Cardiac muscle cell (in vitro differentiated cells and primary cell): Measurements from ENCODE around the gene ATP2B2. TPM values are rescaled to one million over a fixed set of nuclear protein-coding genes. Genes with fewer than 3 reads are reported as not detected.

Experiments used
- DNase-seq, 2 donors: peaks; one replicate each; pipeline versions ENCODE4 v3.0.0 to v3.0.0-alpha.2; 2010 to 2017; ENCODE audit warnings: low read depth in 1 of 2, low spot score in 1 of 2
- H3K27ac ChIP-seq: fragments of 200-600 bp; sonication (generic); 2 replicates; pipeline ENCODE4 v1.5.1; 2016
- H3K27me3 ChIP-seq: fragments of 200-600 bp; sonication (generic); 2 replicates; pipeline ENCODE4 v1.6.0; 2016; ENCODE audit warnings: control low read depth
- H3K36me3 ChIP-seq: fragments of 200-600 bp; sonication (generic); 2 replicates; pipeline ENCODE4 v1.5.1; 2016; ENCODE audit warnings: control low read depth
- H3K4me1 ChIP-seq: fragments of 200-600 bp; sonication (generic); 2 replicates; pipeline ENCODE4 v1.8.1; 2017; ENCODE audit warnings: low read depth, mild to moderate bottlenecking, mixed run types
- H3K4me3 ChIP-seq: fragments of 200-600 bp; sonication (generic); 2 replicates; pipeline ENCODE4 v1.5.1; 2016; ENCODE audit warnings: mild to moderate bottlenecking
- H3K9me3 ChIP-seq: fragments of 200-600 bp; sonication (generic); 2 replicates; pipeline ENCODE4 v1.5.1; 2017; ENCODE audit warnings: low read depth, mild to moderate bottlenecking, control low read depth
- polyA plus RNA-seq: library from polyadenylated mRNA; unstranded; fragments of >200 nt; fragmentation: Nextera tagmentation; extraction: Ambion mirVana; gene quantifications from 2 replicates; pipeline ENCODE4 v1.2.1, GENCODE V29; 2016
- total RNA-seq: library from RNA; depleted of rRNA; stranded (reverse); fragments of >200 nt; gene quantifications from 2 replicates; pipeline ENCODE4 v1.2.3, GENCODE V29; 2016
- TF ChIP-seq, protein P1 (sequence below): IDR thresholded peaks from 2 replicates; pipeline ENCODE4 v1.5.1; 2012; ENCODE audit warnings: low read depth, mild to moderate bottlenecking, low read length

The ATP2B2 gene
- total and polyA plus RNA-seq, 2 experiments from 2014 or later: 0.22 to 0.77 TPM

DNA sequence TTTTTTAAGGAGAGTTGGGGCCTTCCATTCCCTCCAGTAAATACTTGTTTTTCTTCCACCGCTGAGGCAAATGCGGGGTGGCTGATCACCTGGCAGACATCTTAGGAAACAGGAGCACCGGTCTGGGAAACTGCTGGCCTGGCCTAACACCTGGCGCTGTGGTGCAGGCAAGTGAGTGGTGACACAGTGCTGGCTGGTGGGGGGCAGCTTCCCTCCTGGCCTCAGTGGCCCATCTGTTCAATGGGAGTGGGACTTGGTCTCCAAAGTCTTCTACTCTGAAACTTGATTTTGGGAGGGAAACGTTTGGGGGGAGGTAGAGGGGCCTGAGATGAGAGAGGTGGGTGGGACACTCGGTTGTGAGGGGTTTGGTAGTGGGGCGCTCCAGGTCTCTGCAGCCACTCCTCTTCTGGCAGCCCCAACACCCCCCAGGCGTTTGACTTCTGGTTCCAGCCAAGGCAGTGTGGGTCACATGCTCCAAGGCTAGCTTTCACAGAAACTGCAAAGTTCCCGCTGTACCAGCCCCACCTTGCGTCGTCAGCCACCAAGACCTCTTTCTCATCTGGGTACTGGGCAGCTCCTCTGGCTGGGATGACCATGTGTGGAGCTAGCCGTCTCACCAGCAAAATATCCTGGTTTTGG, 217.3 kb downstream of the ATP2B2 start:
- no peak for DNase-seq
- Histone ChIP-seq H3K9me3 (no peaks in the 10 kb centered on the region), H3K36me3 (peaks cover 5% of the 10 kb centered on the region), H3K27me3 (no peaks in the 10 kb centered on the region), H3K4me1 (no peaks in the 10 kb centered on the region), H3K4me3 (no peak overlapping the region), H3K27ac (no peak overlapping the region)
- TF ChIP-seq, protein P1, sequence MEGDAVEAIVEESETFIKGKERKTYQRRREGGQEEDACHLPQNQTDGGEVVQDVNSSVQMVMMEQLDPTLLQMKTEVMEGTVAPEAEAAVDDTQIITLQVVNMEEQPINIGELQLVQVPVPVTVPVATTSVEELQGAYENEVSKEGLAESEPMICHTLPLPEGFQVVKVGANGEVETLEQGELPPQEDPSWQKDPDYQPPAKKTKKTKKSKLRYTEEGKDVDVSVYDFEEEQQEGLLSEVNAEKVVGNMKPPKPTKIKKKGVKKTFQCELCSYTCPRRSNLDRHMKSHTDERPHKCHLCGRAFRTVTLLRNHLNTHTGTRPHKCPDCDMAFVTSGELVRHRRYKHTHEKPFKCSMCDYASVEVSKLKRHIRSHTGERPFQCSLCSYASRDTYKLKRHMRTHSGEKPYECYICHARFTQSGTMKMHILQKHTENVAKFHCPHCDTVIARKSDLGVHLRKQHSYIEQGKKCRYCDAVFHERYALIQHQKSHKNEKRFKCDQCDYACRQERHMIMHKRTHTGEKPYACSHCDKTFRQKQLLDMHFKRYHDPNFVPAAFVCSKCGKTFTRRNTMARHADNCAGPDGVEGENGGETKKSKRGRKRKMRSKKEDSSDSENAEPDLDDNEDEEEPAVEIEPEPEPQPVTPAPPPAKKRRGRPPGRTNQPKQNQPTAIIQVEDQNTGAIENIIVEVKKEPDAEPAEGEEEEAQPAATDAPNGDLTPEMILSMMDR: no peak

DNA sequence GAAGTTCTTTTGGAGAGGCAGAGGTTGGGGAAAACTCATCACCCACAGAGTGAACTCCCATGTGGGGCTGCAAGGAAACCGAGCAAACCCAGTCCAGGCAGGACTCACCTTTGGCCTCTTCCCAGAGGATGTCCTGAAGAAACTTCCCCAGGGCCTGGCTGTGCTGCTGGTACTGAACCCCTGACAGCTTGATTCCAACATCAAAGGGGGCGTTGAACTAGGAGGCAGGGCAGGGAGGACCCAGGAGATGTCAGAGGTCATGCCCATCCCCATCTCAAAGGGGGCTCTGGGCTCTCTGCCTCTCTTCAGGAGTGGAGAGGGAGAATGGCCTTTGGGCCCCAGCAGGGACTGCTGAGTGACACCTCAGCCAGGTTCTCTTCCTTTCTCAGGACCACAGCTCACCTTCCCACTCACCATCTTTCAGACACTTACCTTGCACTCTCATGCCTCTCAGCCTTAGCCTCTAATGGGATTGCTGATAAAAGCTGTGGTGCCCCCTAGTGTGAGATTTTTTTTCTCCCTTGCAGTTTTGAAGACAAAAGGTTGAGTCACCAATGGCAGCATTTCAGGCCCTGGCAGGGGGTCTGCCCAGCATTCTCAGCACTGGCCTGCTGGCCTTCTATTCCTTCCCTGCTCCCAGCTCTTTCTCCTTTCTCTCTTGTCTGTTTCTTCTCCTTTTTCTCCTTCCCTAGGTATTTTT, 218.6 kb downstream of the ATP2B2 start:
- H3K4me1 ChIP-seq: no peaks in the 10 kb centered on the region
- DNase-seq: peak in 1 of 2 donors; percentile 84
- peaks cover 10% of the 10 kb centered on the region for H3K36me3 ChIP-seq
- no peaks in the 10 kb centered on the region for H3K27me3 ChIP-seq
- H3K9me3 ChIP-seq: no peaks in the 10 kb centered on the region
- TF ChIP-seq, protein P1: peak; percentile 54
- H3K27ac ChIP-seq: no peak overlapping the region
- no peak overlapping the region for H3K4me3 ChIP-seq

DNA sequence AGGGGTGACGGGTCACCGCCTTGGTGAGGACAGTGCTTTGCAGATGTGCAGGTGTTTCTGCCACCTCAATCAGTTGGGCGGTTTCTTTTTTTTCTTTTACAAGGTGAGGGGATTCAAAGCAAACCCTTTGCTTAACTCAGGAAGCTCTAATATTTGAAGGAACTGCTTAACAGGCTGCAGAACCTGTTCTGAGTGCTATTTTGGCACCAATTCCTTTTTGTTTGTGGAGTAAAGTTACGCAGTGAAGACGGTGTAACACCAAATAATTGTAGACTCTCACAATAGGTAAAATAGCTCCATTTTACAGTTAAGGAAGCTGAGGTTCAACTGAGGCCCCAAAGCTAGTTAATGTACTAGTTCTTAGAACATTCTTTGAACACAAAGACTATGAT, 219.3 kb downstream of the ATP2B2 start:
- no peaks in the 10 kb centered on the region for H3K9me3 ChIP-seq
- H3K27ac ChIP-seq: no peak overlapping the region
- TF ChIP-seq, protein P1: no peak
- H3K4me3 ChIP-seq: no peak overlapping the region
- H3K36me3 ChIP-seq: peaks cover 10% of the 10 kb centered on the region
- no peak for DNase-seq
- no peaks in the 10 kb centered on the region for H3K4me1 ChIP-seq
- H3K27me3 ChIP-seq: no peaks in the 10 kb centered on the region

DNA sequence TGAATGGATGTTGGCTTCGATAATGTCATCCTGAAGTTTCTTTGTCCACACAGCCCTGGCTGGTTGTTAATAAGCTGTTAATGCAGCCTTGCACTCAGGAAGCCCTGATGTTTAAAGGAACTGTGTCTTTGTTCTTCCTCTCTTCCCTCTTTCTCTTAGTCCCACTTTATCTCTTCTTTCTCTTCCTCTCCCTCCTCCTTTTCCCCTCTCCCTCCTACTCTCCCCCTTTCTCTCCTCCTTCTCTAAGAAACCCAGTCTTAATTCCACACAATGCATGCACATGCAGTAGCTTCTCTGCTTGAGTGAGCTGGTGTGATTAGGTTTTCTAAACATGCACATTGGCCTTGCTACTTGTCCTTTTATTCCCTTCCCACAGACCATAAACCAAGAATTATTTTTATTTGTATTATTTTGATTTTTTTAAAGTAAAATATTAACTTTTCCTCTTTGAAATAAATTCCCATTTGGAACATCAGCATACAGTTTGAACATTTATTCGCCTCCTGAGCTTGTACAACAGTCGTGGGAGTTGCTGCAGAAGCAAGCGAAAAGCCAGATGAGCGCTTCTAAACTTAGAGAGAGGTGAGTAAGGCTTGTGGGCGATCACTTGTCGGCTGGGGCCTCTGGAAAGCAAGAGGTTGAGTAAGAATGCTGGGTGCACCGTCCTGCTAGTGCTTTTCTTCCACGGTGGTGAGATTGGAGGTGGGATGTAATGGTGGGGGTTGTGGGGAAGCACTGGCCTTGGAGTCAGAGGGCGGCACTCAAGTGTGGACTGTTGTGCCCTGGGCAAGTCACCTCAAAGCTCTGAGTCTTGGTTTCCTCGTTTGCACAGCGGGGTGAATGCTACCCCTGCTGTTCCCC, 219.9 kb downstream of the ATP2B2 start:
- Histone ChIP-seq H3K4me3 (no peak overlapping the region), H3K9me3 (no peaks in the 10 kb centered on the region), H3K27ac (no peak overlapping the region), H3K36me3 (peaks cover 10% of the 10 kb centered on the region), H3K27me3 (no peaks in the 10 kb centered on the region), H3K4me1 (no peaks in the 10 kb centered on the region)
- TF ChIP-seq, protein P1: no peak
- DNase-seq: no peak

DNA sequence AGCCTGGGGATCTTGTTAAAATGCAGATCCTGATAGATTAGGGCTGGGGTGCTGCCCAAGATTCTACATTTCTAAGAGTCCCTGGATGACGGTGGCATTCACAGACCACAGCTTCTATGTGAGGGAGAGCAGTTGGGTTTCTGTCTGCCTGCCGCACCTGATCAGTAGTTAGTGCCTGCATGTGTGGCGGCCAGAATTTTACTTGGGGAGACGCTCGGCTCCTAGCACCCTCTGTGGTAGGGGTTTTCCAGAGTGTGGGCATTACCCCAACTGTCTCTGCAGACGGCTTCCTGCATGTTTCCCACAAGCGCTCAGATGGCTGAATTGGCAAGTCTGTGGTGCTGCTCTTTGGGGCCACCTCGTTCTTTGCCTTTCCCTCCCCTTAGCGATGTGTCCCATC, 220.9 kb downstream of the ATP2B2 start:
- Histone ChIP-seq H3K4me1 (no peaks in the 10 kb centered on the region), H3K27me3 (no peaks in the 10 kb centered on the region), H3K4me3 (no peak overlapping the region), H3K9me3 (no peaks in the 10 kb centered on the region), H3K27ac (no peak overlapping the region), H3K36me3 (peaks cover 10% of the 10 kb centered on the region)
- TF ChIP-seq, protein P1: no peak
- no peak for DNase-seq
